Stimulated activated CD4-positive, alpha-beta T cell treated with anti-CD3 and anti-CD28 coated beads, Interleukin-12 subunit alpha, Interleukin-12 subunit beta, amount 100 ng/mL, for 48 hours (primary cell): ENCODE measurements around the gene RAB3D.
A peak's percentile ranks its signal among the peaks of the same experiment; 100 is the strongest.

Source experiments
- DNase-seq, 3 donors: peaks; one replicate each; pipeline ENCODE4 v3.0.0-alpha.2; 2020; ENCODE audit warnings: low read depth in 2 of 3, low spot score in 1 of 3

The RAB3D gene

DNA sequence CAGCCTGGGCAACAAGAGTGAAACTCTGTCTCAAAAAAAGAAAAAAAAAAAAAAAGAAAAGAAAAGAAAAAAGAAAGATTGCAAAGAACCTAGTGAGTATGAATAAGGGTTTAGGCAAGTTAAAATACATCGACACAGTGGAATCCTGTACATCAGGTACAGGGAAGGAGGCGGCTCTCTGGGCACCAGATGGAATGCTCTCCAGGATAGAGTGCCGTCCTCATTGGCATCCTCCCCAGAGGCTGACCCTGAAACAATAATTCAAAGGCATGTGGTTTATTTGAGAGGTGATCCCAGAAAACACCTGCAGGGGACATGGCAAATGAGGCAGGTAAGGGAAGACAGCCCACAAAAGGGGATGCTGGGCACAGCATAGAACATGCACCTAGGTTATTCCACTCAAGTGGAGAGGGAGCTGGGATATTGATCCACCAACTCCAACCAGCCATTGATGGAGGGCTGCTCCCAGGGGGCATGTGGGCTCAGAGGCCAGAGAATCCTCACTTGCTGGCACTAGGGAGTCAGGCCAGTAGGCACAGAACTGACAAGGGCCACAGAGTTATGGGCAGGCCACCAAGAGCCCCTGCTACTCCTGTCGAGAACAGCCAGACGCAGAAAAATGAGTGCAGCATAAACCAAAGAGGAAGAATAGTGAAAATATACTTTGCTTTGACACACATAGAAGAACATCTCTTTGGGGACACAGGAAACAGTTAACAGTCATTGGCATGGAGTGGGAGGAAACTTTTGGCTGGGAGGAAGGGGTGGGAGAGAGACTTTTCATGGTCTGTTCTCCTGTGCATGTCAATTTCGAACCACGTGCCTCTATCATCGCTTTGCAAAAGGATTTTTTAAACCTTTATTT, 39.3 kb downstream of the RAB3D start:
- no peak for DNase-seq

DNA sequence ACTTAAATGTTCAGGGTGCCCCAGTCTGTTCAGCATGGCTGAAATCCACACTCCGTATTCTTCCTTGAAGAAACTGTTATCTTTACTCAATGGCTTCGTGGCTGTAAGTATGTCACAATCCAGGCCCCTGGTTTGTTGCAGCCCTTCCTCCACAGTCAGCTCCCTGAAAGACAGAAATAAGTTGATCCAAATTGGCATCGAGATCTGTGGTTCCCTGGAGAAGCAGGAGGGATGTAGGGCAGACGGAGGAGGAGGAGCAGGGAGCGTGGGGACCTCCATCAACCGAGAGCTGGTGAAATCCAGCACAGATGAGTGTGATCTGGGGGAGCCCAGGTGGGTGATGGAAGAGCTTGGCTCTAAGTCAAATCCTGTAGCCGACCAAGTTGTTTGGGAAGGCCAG, 43.2 kb downstream of the RAB3D start:
- no peak for DNase-seq

DNA sequence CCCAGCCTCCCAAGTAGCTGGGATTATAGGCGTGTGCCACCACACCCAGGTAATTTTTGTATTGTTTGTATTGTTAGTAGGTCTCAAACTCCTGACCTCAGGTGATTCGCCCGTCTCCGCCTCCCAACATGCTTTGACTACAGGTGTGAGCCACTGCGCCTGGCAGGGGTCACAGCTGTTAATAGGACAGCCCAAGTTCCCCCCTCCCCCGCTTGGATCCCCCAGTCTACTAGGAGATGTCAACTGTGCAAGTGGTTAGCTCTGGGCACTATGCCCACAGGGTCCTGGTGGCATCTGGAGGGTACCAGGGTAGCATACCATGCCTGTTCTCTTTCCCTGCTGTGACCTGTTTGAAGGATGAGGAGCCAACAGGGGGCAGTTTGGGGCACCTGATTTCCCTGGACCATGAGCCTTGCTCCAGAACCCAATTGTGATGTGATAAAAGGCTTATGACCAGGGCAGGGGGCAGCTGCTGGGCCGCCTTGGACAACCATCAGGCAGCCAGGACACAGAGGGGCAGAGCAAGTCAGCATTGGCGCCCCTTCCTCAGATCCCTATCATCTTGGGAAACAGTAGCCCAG, 43.7 kb downstream of the RAB3D start, which contains the start of gene TSPAN16:
TSS of gene TSPAN16 (plus strand) at position 496 of the 581 bp plus-strand sequence. CDS start 138 bp downstream, outside the sequence.
- no peak for DNase-seq

DNA sequence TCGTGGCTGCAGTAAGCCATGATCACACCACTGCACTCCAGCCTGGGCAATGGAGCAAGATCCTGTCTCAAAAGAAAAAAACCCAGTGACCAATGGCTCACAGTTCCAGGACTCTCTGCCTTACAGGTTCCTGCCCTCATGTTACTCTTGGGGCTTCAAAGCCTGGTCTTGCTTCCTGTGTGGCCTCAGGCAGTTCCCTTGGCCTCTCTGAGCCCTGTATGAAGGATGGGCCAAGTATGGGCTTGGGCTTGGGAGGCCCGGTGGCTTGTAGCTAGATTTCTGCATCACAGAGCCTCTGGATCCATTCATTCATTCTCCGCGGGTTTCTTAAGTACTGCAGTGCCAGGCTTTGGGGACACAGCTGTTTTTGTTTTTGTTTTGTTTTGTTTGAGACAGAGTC, 44.3 kb downstream of the RAB3D start:
- DNase-seq = no peak

DNA sequence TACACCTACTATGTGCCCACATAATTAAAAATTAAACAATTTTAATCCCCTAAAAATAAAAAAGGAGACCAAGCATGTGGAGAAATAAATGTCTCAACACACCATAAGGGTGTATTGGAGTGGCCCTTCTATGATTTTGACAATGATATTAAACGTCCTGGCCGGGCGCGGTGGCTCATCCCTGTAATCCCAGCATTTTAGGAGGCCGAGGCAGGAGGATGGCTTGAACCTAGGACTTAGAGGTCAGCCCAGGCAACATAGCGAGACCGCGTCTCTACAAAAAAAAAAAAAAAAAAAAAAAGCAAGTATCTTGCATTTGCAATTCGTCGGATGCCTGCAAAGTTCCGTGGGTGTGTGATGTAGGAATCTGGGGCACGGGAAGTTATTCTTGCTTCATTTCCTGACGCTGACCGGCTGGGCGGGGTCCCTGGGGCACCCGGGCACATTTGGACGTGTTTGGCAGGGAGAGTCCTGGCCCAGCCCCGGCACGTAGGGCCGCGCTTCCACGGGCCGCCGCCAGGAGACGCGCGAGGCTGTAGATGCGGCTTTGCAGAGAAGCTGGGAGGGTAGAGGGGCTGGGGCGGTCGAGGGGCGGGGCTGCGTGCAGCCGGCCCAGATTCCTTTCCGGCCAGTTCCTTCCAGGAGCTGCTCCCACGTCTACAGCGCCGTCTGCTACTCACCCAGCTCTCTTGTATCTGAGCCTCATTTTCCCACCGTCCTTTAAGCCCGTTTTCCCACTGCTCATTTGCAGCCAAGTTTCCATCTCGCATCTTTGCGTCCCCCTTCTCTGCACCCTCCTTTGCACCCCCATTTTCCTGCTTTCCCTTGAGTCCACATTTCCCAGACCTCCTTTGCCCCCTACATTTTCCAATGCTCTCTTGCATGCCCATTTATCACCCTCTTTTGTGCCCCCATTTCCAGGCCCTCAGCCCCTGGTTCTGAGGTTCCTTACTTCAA, 45.7 kb downstream of the RAB3D start:
- peak; percentile 74 to 86 (median 78) for DNase-seq

DNA sequence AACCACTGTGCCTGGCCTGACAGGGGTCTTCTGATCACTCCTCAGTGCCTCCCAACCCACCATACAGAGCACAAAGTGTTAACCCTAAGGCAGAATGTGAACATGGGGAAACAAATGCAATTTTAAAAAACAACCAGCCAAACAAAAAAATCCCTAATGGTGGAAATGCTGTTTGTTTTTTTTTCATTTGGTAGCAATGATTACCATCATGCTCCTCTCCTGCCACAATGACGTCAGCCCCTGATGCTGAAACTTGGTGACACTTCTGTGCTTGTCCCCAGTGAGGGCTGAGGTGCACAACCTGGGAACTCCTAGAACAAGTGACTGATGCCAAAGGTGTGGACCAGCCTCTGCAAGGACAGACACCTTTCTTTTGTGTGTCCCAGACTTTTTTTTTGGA, 47.5 kb downstream of the RAB3D start:
- DNase-seq = no peak

DNA sequence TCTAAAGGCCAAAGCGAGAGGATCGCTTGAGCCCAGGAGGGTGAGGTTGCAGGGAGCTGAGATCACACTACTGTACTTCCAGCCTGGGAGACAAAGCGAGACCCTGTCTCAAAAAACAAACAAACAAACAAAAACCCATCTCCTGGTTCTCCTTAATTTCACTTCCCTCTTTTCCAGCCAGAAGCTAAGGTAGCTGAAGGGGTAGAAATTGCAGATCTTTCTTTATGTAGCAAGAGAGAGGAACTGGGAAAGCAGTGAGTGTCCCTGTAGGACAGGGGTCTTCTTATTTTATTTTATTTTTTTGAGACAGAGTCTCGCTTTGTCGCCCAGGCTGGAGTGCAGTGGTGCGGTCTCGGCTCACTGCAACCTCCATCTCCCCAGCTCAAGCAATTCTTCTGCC, 48.0 kb downstream of the RAB3D start:
- no peak for DNase-seq

DNA sequence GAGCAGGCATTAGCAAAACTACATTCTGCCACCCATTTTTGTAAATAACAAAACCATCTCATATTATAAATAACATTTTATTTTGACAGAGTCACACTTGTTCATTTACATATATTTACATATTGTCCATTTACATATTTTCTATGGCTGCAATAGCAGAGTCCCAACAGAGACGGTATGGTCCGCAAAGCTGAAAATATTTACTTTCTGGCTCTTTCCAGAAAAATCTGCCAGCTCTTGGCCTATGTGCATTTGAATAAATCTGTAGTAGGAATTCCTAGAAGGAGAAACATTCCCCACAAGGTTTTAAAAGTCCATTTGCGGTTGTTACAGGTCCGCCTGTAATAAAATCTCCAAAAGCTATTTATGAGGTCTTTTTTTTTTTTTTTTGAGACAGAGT, 49.2 kb downstream of the RAB3D start:
- no peak for DNase-seq

DNA sequence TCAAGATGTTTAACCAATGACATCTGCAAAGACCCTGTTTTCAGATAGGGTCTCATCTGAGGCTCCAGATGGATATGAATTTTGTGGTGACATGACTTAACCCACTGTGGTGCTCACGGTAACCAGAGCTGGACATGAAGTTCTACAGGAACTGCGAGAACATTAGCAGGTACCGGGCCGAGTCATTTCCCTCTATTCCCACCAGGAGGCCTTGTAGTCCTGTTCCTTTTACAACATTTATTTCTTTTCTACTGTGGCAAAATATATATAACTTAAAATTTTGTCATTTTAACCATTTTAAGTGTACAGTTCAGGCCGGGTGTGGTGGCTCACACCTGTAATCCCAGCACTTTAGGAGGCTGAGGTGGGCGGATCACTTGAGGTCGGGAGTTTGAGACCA, 51.1 kb downstream of the RAB3D start:
- no peak for DNase-seq

DNA sequence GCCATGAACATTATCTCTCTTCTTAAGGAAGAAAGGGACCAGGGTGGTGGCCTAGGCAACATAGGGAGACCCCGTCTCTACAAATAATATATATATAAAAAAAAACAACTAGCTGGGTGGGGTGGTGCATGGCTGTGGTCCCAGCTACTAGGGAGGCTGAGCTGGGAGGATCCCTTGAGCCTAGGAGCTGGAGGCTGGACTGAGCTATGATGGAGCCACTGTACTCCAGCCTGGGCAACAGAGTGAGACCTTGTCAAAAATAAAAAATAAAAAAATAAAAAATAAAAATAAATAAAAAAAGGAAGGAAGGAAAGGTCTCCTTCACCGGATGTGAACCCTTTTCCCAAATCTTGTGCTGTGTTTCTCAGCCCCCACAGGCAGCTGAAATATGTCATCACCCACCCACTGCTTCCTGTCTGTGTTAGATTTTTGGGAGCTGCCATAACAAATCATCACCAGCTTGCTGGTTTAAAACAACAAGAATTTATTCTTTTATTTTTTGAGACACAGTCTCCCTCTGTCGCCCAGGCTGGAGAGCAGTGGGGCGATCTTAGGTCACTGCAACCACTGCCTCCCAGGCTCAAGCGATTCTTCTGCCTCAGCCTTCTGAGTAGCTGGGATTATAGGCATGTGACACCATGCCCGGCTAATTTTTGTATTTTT, 53.0 kb downstream of the RAB3D start:
- DNase-seq = no peak

DNA sequence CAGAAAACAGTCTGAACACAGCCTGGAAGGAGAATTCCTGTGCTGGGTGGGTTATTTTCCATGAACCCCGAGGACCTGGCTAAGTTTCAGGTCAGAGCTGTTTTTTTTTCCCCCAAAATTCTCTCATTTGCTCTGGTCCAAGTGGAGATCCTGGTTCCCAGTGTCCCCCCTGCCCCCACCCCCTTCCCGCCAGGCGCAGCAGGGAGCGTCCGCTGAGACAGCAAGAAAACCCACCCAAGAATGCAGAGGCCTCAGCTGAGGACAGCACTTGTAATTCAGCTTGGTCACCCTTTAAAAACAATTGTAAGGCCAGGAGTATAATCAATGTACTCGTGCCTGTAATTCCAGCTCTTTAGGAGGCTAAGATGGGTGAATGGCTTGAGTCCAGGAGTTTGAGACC, 54.9 kb downstream of the RAB3D start:
- DNase-seq = no peak

DNA sequence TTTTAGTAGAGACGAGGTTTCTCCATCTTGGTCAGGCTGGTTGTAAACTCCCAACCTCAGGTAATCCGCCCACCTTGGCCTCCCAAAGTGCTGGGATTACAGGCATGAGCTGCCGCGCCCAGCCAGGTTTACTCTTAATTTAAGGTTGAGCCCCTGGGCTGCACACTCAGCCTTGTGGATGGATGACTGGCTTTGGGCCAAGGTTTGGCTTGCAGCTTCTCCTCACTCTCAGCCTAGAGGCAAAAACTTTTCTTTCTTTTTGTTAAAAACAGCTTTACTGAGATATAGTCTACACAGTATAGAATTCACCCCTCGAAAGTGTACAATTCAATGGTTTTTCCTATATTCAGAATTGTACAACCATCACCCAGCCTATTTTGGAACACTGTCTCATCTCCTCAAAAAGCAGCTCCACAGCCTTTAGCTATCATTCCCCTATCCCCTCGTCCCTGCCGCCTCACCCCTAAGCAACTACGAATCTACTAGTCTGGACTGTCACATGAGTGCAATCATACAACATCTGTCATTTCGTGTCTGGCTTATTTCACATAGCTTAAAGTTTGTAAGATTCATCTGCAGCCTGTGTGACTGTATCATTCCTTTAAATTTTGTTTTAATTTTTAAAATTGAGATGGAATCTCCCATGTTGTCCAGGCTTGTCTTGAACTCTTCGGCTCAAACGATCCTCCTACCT, 58.0 kb downstream of the RAB3D start:
- no peak for DNase-seq

DNA sequence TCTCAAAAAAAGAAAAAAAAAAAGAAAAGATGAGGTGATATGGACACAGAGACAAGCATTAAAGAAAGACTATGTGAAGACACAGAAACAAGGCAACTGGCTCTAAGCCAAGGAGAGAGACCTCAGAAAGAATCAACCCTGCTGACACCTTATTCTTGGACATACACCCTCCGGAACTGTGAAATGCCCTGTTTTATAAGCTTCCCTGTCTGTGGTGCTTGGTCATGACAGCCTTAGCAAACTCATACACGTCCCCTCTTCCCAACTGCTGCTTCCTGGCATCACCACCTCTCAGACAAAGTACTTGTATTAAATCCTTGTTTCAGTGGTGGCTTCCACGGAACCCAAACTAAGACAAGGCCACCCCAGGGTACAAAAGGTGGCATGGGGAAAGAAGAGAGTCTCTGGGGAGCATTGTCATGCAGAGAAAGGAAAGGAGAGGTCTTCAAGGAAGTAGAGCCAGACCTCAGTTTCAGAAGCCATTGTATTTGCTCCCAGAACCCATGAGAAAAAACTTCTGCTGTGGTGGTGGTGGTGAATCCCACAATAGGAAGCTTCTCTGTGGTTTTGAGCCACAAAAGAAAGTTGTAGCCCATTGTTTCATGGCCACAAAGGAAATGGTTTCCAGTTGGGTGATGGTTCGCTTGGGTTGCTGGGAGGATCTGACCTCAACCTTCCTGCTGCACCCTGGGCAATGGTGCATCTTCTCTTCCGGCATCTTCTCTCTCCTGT, 59.8 kb downstream of the RAB3D start:
- DNase-seq = peak in 1 of 3 donors; percentile 18

DNA sequence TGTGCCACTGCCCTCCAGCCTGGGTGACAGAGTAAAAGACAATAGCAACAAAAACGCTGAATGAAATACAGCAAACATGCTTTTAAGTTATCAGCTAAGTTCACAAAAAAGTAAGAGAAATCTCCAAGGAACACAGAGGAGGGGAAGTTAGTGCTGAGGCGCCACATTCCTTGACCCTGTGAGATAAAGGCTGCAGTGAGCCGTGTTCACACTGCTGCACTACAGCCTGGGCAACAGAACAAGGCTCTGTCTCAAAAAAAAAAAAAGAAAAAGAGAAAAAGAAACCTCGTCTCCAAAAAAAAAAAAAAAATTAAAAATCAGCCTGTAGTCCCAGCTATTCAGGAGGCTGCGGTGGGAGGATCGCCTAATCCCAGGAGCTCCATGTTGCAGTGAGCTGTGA, 60.8 kb downstream of the RAB3D start:
- no peak for DNase-seq

DNA sequence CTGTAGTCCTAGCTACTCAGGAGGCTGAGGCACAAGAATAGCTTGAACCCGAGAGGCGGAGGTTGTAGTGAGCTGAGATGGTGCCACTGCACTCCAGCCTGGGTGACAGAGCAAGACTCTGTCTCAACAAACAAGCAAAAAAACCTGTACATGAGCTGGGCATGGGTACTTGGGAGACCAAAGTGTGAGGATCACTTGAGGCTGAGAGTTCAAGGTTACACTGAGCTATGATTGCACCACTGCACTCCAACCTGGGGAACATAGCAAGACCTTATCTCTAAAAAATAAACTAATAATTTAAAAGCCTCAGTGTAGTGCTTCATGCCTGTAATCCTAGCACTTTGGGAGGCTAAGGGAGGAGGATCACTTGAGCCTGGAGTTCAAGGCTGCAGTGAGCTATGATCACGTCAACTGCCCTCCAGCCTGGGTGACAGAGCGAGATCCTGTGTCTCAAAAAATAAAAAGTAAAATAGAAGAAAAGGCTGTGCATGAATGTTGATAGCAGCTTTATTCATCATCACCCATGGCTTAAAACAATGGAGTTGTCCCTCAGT, 64.8 kb downstream of the RAB3D start:
- DNase-seq = no peak

DNA sequence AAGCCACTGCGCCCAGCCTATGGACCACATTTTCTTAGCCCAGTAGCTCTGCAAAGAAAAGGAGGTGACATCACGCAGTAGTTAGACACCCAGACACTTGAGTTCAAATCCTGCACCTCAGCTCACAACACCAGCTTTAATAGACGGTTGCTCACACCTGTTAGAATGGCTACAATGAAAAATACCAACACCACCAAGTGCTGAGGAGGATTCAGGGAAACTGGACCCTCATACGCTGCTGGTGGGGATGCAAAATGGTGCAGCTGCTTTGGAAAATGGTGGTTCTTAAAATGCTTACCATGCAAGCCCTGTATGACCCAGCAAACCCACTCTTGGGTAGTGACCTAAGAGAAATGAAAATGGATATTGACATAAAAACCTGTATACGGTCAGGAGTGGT, 65.5 kb downstream of the RAB3D start:
- no peak for DNase-seq

DNA sequence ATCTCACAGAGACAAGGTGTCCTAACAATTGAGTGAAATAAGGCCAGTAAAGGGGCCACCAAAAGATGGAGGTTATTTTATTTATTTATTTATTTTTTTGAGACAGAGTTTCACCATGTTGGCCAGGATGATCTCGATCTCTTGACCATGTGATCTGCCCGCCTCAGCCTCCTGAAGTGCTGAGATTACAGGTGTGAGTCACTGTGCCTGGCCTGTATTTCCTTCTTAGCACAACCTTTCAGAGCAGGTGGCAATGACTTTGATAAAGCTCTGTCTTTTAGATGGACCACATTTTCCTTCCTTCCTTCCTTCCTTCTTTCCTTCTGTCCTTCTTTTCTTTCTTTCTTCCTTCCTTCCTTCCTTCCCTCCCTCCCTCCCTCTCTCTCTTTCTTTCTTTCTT, 66.2 kb downstream of the RAB3D start:
- DNase-seq = no peak
